Measurements from ENCODE around the gene RASD1. TPM values are rescaled to one million over a fixed set of nuclear protein-coding genes. Genes with fewer than 3 reads are reported as not detected.
"Not testable (repeated sequence)": the region's sequence is repeated elsewhere in the genome, so short reads cannot be mapped to it uniquely, and the experiment has no call there.

Gene RASD1
- total RNA-seq, 1 donor from 2014 or later = 6.4 TPM

DNA sequence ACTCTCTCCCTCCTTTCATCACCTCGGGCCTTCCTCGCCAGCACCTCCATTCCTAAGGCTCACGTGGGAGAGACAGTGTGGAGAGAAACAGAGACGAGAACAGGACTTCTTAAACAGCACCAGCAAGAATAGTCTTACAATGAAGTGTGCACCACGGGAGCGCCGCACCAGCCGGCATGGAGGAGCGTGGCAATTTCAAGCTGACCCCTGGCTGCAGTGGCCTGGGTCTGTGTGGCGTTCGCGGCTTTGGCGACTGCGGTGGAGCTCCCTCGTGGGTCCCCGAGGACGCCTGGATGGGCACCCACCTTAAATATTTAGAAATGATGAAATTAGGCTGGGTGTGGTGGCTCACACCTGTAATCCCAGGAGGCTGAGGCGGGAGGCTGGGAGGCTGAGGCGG, 39.9 kb downstream of the RASD1 start:
- Mint-ChIP-seq H3K4me1 (ENCODE audit: unreplicated experiment) (no peaks in the 10 kb centered on the region), H3K27me3 (peaks cover 25% of the 10 kb centered on the region), H3K4me3 (no peak overlapping the region), H3K9me3 (peaks cover 12% of the 10 kb centered on the region), H3K27ac (no peak overlapping the region), H3K36me3 (no peaks in the 10 kb centered on the region)
- no peak for DNase-seq (ENCODE audit: extremely low spot score, unreplicated experiment)
- TF ChIP-seq, protein P1, sequence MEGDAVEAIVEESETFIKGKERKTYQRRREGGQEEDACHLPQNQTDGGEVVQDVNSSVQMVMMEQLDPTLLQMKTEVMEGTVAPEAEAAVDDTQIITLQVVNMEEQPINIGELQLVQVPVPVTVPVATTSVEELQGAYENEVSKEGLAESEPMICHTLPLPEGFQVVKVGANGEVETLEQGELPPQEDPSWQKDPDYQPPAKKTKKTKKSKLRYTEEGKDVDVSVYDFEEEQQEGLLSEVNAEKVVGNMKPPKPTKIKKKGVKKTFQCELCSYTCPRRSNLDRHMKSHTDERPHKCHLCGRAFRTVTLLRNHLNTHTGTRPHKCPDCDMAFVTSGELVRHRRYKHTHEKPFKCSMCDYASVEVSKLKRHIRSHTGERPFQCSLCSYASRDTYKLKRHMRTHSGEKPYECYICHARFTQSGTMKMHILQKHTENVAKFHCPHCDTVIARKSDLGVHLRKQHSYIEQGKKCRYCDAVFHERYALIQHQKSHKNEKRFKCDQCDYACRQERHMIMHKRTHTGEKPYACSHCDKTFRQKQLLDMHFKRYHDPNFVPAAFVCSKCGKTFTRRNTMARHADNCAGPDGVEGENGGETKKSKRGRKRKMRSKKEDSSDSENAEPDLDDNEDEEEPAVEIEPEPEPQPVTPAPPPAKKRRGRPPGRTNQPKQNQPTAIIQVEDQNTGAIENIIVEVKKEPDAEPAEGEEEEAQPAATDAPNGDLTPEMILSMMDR (conservative IDR thresholded peaks at IDR 0.05) = no peak

DNA sequence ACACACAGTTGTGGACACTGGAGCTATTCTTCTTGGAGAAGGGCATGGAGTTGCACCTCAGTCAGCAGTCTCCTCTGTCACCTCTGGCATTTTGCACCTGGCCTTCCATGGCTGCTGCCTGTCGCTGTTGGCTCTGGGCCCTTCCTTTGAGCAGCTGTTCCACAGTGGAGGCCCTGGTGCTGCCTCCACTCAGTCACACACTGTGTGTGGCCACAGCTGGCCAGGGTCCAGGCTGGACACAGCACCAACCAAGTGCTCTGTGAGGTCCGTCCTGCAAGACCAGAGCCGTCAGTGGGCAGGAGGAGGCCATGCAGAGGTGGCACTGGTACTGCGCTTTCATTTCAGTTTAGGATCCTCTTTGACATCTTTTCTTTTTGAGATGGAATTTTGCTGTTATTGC, 41.0 kb downstream of the RASD1 start:
- Mint-ChIP-seq H3K27me3 (peaks cover 22% of the 10 kb centered on the region), H3K27ac (no peak overlapping the region), H3K4me1 (ENCODE audit: unreplicated experiment) (no peaks in the 10 kb centered on the region), H3K9me3 (peaks cover 4% of the 10 kb centered on the region), H3K36me3 (no peaks in the 10 kb centered on the region), H3K4me3 (no peak overlapping the region)
- DNase-seq (ENCODE audit: extremely low spot score, unreplicated experiment) = no peak
- TF ChIP-seq, protein P1 (conservative IDR thresholded peaks at IDR 0.05) = no peak

DNA sequence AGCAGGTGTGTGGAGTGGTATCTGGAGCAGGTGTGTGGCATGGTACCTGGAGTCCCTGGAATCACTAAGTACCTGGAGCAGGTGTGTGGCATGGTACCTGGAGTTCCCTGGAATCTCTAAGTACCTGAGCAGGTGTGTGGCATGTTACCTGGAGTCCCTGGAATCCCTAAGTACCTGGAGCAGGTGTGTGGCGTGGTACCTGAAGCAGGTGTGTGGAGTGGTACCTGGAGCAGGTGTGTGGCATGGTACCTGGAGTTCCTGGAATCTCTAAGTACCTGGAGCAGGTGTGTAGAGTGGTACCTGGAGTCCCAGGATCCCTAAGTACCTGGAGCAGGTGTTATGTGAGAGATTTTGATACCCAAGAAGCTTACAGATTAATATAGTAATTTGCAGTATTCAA, 41.5 kb downstream of the RASD1 start:
- not testable (repeated sequence) for DNase-seq (ENCODE audit: extremely low spot score, unreplicated experiment)

DNA sequence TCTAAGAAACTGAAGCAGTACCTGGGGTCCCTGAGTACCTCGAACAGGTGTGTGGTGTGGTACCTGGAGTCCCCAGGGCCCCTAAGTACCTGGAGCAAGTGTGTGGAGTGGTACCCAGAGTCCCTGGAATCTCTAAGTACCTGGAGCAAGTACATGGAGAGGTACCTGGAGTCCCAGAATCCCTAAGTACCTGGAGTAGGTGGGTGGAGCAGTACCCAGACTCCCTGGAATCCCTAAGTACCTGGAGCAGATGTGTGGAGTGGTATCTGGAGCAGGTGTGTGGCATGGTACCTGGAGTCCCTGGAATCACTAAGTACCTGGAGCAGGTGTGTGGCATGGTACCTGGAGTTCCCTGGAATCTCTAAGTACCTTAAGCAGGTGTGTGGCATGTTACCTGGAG, 41.9 kb downstream of the RASD1 start:
- no peak for DNase-seq (ENCODE audit: extremely low spot score, unreplicated experiment)
- H3K4me3 Mint-ChIP-seq = no peak overlapping the region
- H3K27ac Mint-ChIP-seq = no peak overlapping the region
- H3K36me3 Mint-ChIP-seq = no peaks in the 10 kb centered on the region
- TF ChIP-seq, protein P1 (conservative IDR thresholded peaks at IDR 0.05) = no peak
- peaks cover 22% of the 10 kb centered on the region for H3K27me3 Mint-ChIP-seq
- no peaks in the 10 kb centered on the region for H3K4me1 Mint-ChIP-seq (ENCODE audit: unreplicated experiment)
- no peaks in the 10 kb centered on the region for H3K9me3 Mint-ChIP-seq

More for the DNA sequence above, 41.5 kb downstream of the RASD1 start:
- H3K4me1 Mint-ChIP-seq (ENCODE audit: unreplicated experiment); H3K36me3 Mint-ChIP-seq; H3K4me3 Mint-ChIP-seq; H3K9me3 Mint-ChIP-seq; H3K27ac Mint-ChIP-seq: not testable (repeated sequence)
- peaks cover 22% of the 10 kb centered on the region for H3K27me3 Mint-ChIP-seq

DNA sequence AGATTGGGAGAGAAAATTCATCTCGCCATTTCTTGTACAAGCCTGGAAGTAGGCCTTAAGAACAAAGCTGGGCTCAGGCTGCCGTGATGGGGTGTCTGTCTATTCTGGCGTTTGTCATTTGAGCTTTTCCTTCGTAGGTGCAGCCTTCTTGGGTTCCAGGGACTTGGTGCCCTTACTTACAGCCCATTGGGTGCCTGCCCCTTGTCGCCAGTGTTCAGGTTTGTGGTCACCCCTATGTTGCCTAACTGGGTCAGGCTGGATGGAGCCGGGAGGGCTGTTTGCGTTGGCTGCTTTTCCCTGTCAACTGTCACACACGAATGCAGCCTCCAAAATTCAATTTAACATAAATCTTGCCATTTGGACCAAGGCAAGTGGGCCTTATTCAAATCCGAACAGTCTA, 43.1 kb downstream of the RASD1 start:
- Mint-ChIP-seq H3K4me3 (no peak overlapping the region), H3K4me1 (ENCODE audit: unreplicated experiment) (no peaks in the 10 kb centered on the region), H3K9me3 (no peaks in the 10 kb centered on the region), H3K27me3 (peaks cover 22% of the 10 kb centered on the region), H3K36me3 (no peaks in the 10 kb centered on the region), H3K27ac (no peak overlapping the region)
- TF ChIP-seq, protein P1 (conservative IDR thresholded peaks at IDR 0.05) = no peak
- DNase-seq (ENCODE audit: extremely low spot score, unreplicated experiment) = no peak

DNA sequence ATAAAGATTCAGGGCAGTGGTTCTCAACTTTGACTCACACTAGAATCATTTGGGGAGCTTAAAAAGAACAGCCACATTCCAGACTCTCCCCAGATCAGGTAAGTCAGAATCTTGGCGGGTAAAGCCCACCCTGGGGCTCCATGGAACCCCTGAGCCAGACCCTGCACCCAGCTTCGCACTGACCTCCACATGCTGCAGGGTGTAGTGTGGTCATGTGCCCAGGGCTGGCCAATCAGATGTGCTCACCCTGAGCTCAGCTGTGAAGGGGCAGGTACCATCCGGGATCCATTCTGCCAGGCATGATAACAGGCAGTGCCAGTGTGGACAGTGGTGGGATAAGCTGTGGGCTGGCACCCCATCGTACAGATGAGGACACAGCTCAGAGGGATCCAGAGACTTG, 47.5 kb downstream of the RASD1 start:
- H3K4me1 Mint-ChIP-seq (ENCODE audit: unreplicated experiment) = peaks cover 16% of the 10 kb centered on the region
- H3K36me3 Mint-ChIP-seq = no peaks in the 10 kb centered on the region
- TF ChIP-seq, protein P1 (conservative IDR thresholded peaks at IDR 0.05) = no peak

More for the DNA sequence above, 47.5 kb downstream of the RASD1 start:
- H3K9me3 Mint-ChIP-seq = no peaks in the 10 kb centered on the region
- H3K4me3 Mint-ChIP-seq = no peak overlapping the region
- H3K27ac Mint-ChIP-seq = no peak overlapping the region
- no peak for DNase-seq (ENCODE audit: extremely low spot score, unreplicated experiment)
- H3K27me3 Mint-ChIP-seq = peaks cover 6% of the 10 kb centered on the region
